Activated T-cell treated with anti-CD3 and anti-CD28 coated beads, Interleukin-2, amount 50 U/mL, for 48 hours (primary cell): ENCODE results near the gene FOXO3.

Experiments used
- DNase-seq, 2 experiments: peaks; one replicate each; pipeline ENCODE4 v3.0.0-alpha.2; 2020

FOXO3 gene

GRCh38 chr6:108576709-108577108 lies 16.0 kb downstream of the FOXO3 start:
- no peak for DNase-seq

GRCh38 chr6:108578166-108578565 lies 17.4 kb downstream of the FOXO3 start:
- DNase-seq, result no peak

GRCh38 chr6:108578595-108579327 lies 18.0 kb downstream of the FOXO3 start:
- no peak for DNase-seq

GRCh38 chr6:108579328-108579721 lies 18.6 kb downstream of the FOXO3 start:
- no peak for DNase-seq

DNA sequence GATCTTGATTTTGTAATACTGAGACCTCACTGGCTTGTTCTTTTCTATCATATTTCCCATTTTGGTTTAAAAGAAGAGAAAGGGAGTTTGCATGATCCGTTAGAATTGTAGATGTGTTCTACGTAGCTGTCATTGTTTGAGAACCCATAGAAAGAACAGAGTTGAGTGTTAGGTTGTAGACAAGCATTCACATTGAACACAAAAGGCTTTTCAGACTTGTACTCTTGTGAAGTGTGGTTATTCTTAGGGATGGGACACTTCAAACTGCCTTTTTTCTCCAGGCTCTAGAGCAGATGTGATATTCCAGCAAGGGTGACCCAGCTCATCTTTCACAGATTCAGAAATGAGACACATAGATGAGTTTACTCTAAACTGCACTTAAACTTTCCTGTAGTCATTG lies 19.9 kb downstream of the FOXO3 start:
- DNase-seq, result no peak

DNA sequence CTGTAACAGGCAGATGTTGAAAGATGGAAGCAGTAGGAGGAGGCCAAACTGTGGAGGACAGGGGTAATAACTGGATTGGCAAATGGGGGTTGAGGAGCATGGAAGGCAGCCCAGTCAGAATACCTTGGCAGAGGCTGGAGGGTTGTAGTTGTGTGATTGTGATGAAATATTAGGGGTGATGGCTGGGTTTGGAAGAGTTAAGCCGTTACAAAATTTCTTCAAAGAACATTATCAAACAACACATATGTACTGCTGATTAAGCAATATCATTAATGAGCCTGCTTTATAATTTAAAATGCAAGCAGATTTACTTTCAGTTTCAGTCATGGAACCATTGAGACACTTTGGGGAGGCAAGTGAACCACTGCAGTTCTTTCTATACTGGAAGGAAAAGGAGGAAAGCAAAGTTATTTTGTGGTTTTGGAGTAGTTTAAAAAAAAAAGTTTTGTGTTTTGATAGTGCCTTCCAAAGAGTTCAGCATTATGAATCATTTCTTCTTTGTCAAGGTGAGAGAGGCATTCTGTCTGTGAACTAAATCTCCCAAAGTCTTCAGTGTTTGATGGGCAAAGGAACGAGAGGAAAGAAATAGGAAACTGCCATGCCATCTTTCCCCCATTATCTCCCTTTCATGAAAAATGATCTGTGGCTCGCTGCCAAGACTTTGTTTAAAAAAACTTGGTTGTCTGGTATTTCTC lies 20.7 kb downstream of the FOXO3 start:
- no peak for DNase-seq

- DNase-seq, result no peak
Measured at GRCh38 chr6:108581932-108582475, 21.3 kb downstream of the FOXO3 start.

DNA sequence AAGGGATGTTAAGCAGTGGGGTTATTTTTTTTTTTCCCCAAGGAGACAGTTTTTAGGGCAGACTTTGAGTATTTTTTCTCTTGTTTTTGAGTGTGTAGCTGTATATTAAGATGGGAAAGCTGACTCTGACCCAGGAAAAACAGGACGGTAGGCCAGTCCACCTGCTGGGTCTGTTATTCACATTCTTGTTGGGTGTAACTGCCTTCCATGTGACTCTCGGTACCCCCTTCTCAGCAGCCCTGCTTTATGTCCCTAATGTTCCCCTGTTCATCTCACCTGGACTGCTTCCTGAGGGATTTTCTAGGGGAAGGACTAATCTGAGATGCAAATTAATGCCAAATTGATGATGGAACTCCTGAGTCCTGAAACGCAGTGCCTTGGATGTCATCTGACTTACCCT lies 21.9 kb downstream of the FOXO3 start:
- no peak for DNase-seq

- no peak for DNase-seq
Measured at GRCh38 chr6:108584323-108584722, 23.6 kb downstream of the FOXO3 start.

GRCh38 chr6:108585359-108585758 lies 24.6 kb downstream of the FOXO3 start:
- DNase-seq, result no peak

GRCh38 chr6:108585921-108586536 lies 25.3 kb downstream of the FOXO3 start:
- DNase-seq, result no peak

- no peak for DNase-seq
Measured at GRCh38 chr6:108587258-108588059, 26.7 kb downstream of the FOXO3 start.

DNA sequence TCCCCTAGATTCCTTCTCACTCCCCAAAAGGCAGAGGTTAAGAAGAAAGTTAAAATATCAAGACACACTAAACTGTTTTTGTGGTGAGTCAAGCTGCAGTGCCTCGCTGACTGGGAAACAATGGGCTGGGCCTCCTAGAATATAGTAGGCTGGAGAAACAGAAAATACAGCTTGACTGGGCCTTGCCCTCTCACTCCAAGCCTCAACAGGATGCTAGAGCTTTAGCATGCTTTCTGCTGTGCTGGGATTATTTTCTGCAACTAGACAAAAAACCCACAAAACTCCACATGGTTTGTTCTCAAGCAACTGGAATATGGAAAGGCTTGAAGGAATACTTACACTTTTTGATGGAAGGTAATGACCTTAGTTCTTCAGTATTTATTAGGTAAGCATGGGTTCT lies 27.9 kb downstream of the FOXO3 start:
- no peak for DNase-seq

DNA sequence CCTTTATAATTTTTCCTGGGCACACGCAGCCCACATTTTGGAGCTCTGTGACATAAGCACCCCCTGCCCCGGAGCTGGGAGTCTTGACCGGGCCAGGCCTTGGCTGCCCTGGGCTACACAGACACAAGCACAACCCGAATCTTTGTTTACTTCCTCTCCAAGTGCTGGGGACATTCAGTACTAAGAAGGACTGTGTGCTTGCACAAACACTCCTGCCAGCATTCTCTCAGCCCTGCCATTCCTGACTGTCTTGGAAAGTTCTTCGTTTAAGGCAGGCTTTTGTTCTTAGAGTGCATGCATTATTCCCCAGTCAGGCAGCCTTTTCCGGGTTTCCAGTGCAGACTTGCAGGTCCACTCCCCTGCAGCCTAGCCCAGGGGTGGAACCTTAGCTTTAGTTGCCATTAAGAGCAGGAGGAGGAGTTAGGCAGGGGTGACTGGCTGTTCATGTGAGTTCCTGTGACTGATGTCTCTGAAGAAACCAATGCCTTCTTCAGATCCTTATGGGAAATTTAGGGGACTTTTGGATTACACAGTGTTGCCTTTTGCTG lies 28.6 kb downstream of the FOXO3 start:
- DNase-seq, result no peak

- no peak for DNase-seq
Measured at GRCh38 chr6:108591040-108591816, 30.5 kb downstream of the FOXO3 start.

DNA sequence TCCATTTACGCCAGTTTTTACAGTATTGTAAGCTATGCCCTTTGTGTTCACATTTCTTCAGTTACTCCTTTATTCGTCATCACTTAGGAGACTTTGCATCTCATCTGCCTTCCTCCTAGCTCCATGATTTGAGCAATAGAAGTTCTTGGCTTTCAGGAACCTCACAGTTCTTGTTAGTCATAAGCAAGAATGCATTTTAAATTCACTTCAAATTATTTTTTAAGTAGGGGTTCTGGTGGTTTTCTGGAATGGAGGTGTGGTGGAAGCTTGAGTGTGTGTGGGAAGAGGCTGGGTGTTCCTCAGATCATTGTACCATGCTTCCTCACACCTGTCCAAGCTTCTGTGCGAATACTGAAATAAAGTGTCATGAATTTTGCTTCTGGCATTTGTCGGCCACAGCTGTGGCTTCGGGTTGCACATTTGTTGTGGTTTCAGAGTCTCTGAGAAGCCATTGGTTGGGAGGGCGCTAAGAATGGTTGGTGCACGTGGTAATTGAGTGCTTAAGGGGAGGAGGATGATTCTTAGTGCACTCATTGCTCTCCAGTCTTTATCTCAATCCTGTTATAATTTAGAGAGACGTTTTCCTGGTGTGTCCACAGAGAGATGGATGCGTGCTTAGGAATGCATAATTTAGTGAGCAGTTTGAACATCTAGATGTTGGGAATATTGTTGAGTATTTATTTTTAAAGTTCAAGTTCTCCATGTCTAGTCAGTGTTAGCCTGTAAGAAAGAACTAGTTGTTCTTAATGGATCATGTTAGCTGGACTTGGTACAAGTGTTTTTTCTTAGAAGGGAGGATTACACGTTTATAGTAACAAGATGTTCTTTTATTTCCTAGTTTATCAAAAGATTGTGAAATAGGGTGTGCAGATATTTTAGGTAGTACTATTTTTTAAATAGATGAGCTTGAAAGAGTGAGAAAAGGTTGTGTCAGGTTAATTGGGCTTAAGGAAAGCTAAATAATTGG lies 31.9 kb downstream of the FOXO3 start:
- DNase-seq, result peak; percentile 53 to 60

DNA sequence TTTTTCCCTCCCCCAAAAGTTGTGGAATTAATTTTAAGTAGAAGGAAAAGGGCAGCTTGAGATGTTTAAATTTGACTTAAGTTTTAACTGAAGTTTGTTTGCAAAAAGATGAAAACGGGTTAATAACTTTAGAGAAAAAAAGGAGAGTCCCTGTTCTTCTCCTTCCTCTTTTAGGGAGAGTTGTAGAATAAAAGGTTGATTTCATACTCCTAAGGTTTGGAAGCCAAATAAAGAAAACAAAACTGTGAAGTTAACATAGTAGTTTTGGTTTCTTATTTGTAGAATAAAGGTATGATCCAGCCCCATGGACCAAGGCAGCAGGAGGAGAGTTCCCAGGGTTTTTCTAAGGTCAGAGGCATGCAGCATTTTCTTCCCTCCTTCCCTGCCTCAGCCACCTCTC lies 33.4 kb downstream of the FOXO3 start:
- DNase-seq, result no peak

- no peak for DNase-seq
Measured at GRCh38 chr6:108594640-108595039, 33.9 kb downstream of the FOXO3 start.

DNA sequence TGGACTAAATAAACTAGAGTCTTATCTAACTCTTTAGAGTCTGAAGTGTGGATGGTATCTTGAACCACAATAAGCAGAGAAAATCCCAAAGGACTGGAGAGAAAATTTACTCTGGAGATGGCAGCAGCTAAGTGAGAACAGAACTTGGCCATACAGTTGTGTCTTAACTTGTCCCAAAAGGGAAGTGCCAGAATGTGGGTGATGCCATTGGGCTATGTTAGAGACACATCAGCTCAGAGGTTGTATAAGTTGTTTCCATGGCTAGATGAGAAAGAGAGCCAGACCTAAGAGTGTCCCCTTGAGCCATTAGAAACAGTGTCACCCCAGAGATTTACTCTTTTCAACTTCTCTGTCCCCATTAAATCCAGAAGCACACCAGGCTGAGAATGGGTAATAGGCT lies 36.2 kb downstream of the FOXO3 start:
- DNase-seq, result no peak

DNA sequence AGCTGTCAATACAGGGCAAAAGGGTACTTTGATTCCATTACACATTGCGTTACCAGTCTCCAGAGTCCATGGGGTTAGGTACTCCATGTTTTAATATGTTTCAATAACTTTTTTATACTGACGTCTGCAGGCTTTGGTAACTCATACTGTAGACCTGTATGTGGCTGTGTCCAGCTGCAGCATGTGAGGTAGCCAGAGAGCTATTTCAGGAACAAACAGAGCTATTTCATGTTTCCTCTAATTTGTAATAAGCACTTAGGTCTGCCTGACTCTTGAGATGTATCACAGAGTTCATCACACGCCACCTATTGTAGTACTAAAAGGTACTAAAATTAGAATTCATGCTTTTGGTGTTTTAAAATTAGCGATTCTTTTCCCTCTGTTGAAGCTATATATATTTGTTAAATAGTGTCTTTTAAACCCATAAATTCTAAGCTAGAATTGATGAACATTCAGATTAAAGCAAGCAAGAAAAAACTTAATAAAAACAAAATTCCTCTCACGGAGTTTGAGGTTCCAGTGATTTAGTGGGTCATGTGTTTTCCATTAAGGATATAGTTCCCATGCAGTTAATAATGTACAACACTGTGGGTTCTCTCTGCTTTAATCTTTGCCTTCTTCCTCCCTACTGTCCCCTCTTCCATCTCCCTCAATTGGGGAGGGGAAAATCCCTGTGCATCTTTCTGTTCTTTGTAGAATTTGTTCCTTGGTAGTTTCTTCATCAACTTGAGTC lies 37.0 kb downstream of the FOXO3 start:
- no peak for DNase-seq
